HG03520 (cell line): ENCODE measurements around the gene ANKRD23.

Experiments
- ATAC-seq: cut with Tn5 transposase; IDR thresholded peaks from one replicate; pipeline ENCODE4 v1.9.1; 2021; ENCODE audit warnings: mild to moderate bottlenecking, moderate library complexity; ENCODE audit not compliant: unreplicated experiment

The ANKRD23 gene

GRCh38 chr2:96877631-96878092 lies 33.8 kb upstream of the ANKRD23 start:
- ATAC-seq, result no peak

- no peak for ATAC-seq
Measured at GRCh38 chr2:96877042-96877451, 33.2 kb upstream of the ANKRD23 start.

GRCh38 chr2:96876269-96877041 lies 32.6 kb upstream of the ANKRD23 start:
- ATAC-seq, result no peak

DNA sequence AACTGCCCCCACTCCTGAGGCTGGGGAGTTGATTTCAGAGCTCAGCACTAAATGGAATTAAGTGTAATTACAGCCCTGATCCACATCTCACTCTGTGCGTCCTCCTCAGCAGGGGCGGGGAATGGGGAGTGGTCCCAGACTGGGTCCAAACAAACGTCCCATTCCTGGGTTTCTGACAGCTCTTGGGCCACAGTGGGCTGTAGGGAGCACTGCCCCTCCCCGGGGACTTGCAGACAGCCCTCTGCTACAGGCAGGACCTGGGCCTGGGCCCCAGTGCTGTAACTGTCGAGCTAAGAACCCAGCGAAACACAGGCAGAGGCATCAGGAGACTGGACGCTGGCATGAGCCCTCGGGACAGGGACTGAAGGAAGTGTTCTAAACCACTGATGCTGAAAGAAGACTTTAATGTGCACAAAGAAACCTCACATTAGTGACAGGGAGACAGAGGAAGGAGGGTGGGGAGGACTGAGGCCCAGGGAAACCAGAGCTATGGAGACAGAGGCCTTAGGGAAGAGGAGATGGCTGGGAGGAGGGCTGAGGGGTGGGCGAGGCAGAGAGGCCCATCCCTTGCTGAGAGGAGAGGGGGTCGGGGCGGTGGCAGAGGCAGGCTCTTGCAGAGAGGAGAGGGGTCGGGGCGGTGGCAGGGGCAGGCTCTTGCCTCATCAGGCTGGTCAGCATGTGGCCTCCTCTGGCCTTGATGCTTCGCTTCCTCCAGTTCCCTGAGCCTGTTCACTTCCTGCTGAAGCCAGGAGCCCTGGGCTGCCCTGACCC lies 31.9 kb upstream of the ANKRD23 start:
- no peak for ATAC-seq

DNA sequence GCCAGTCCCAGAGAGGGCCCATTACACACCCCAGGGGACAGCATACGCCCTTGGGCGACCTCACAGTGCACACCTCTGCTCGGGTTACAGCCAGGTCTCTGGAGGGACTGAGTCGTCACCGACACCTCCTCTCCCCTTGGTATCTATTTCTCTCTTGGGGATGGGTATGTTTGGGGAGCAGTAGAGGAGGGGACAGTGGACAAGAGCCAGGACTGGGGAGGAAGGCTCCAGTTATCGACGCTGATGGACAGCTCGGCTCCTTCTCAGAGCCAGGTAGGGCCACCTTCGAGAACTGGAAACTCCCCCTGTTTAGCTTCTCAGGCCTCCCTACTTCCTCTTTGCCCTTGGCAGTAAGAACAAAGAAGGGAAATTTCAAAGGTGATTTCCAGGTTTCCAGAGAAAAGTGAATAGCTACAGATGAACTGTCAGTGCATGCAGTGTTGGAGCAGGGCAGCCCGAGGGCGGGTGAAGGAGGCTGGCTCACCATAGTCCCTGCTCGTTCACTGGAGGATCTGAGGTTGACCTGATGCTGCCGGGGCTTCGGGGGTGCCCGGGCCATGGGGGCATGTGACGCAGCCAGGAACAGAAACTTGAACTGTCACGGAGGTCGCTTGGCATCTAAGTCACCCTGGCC lies 30.5 kb upstream of the ANKRD23 start:
- no peak for ATAC-seq

DNA sequence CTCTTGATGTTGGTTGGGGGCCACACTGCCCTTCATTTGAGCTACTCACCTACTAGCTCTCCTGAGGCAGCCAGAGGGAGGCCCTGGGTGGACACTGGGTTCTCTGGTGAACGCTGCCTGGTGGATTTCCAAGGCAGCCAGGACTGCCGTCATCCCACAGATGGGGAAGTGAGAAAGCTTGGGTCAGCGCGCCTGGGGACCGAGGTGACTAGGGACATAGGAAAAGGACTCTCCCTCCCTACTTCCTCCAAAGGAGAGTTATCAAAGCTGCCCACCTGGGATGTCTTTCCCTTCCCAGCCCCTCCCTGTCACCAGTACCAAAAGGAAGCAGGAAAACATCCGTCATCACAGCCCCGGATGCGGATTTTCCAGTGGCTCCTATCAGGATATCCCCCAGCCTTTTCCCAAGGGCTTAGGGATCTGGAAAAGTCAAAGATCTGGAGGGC lies 29.9 kb upstream of the ANKRD23 start:
- no peak for ATAC-seq

- ATAC-seq, result no peak
Measured at GRCh38 chr2:96872591-96873349, 28.9 kb upstream of the ANKRD23 start.

DNA sequence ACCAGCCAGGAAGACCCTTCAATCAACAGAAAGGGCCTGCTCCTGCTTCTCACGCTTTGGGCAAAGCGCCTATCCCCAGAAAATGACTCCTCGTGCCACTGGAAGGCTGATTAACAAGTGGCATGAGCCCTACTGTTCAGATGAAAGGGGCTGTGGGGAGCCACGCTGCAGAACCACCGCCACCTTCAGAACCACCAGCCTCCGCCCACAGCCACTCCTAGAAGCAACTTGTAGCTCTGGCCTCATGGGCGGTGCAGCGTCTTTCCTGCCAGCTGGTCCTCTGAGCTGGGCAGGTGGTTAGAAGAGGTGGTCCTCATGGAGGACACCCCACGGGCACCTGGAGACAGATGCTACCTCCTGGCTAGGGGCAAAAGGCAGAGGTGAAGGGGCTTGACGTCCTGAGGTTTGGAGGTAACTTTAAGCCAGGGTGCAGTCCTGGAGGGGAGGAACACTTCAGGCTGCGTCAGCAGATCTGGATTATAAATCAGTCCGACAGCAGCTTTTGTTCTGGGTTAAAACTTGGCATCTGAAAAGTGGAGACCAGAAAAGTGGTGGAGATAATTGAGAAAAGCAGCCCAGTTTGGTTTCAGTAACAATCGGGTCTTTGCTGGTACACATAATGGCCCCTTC lies 26.9 kb upstream of the ANKRD23 start:
- ATAC-seq, result no peak

DNA sequence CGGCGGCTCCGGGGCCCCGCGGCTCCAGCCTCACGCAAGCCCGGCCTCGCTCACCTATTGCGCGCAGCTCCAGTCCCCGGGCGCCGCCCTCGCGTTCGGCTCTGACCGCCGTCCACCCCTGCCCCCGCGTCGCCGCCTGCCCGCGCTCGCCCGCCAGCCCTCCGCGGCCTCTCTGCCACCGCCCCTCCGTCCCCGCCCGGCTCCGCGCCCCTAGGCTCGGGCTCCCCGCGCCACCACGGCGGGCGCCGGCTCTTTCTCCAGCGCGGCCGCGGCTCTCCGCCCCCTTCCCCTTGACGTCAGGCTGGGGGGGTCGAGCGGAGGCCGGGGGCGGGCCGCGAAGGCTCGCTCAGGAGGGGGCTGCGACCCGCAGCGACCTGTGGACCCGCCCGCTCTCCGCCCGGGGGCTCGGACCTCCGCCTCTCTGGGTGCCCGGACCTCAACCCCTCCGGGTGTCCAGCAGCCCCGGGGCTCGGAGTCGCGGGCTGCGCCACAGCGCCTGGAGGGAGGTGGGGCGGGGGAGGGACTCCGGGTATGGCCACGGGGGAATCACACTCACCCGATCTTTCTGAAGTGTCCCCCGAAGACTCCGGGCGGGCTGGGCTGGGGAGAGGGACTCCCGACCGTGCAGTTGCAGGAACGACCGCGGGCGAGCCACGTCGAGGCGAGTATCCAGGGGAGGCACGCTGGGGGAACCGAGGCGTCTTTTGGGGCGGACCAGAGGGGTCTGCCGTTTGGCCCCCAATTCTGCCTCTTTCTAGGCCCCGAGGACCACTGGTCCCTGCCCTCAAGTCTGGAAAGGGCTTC lies 26.2 kb upstream of the ANKRD23 start, which contains the start of gene SEMA4C:
TSS of gene SEMA4C (minus strand) at position 259 of the 804 bp plus-strand sequence. CDS start 2,194 bp downstream, outside the sequence.
- no peak for ATAC-seq

DNA sequence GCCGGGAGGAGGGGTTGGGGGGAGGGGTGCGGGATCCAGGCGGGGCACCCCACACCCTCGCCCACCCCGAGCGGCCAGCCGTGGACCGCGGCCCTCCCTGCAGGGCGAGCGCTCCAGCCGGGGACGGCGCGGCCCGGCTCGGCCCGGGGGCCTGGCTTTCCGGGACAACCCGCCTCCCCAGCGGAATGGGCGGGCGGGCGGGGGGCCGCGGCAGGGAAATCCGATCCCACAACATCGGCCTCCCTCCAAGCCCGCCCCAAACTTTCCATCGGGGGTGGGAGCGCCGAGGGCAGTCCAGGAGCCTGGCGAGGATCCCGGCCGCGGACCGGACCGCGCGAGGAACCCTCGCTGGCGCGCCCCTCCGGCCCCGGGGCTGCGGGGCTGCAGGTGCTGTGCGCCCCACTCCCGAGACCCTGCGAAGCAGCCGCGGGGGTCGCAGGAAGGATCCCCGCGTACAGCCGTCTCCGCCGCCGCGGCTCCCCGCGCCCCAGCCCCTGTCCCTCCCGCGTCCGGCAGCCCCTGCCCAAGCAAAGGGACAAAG lies 25.5 kb upstream of the ANKRD23 start:
- ATAC-seq, result no peak

- no peak for ATAC-seq
Measured at GRCh38 chr2:96868555-96869280, 24.9 kb upstream of the ANKRD23 start.

DNA sequence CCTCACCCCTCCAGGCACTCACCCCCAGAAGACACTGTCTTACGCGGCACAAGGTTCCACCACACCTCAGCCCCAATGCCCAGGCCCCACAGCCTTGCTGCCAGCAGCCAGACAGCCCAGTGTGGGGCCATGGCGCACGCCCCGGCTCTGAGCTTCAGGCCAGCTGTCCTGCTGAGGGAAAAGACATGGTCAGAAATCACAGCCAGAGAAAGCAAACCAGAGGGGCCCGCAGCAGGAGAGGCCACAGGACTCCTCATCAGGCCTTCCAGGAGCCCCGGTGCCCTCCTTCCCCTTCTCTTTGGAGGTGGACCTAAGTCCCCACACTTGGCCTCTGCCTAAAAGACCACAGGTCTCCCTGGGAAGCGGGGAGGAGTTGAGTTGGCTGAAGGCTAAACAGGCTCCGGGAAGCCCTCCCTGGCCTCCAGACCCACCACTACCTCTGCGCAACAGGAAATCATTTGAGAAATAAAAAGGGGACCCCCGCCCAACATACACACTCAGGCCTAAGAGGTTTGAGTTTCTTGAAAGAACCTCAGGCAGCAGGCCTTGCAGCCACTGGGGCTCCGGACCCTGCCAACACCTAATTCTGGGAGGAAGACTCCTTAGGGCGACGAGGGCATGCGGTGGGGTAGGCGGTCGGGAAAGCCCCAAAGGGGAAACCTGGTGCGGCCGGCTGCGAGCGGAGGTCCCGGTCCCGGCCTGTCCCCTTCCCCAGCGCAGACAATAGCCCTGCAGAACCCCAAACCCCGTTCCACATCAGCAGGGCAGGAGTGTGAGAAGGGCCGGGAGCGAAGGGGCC lies 24.1 kb upstream of the ANKRD23 start:
- no peak for ATAC-seq

DNA sequence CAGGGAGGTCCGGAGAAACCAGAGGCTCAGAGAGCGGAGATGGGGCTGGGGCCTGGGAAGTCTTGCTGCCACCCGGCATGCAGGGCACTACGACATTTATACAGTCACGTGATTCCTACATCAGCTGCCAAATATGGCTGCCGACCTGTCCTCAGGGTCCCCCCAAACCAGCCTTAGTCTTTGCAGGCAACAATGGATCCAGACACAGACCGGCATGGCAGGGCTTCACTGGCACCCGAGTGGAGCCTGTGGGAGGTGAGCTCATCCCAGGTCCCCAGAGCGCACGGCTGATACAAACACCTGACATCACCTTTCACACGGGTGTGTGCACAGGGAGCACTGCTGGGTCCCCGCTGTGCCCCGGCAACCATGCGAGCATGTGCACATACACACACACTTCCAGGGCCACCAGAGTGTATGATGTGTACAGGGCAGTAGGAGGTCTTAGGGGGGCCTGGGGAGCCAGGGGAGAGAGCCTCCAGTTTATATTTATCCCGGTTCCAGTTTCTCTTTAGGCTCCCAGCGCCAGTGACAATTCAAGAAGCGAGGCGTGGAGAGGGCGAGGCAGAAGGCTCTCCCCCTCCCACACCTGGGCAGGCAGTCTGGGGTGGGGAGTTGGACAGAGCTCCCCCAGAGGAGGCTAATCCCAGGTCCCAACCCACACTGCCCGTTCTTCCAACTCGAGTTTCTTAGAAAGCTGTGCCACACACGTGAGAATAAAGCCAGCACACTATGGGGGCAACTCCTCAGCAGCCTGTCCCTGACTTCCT lies 23.4 kb upstream of the ANKRD23 start:
- ATAC-seq, result no peak

DNA sequence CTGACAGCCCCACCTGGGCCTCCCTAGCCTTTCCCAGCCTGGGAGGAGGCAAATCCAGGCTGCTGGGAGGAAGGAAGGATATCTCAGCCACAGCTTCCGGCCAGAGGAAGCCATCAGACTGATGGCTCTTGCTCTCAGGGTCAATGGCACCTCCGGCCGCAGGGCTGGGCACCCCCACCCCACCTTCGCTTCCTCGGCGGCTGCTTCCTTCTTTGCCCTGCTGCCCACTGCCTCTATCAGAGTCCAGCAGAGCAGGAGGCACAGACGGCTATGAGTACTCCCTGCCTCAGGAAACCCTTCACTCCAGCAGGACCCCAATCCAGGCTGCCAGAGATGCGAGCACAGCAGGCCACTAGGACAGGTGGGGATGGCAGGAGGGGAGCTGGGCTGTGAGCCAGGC lies 22.8 kb upstream of the ANKRD23 start:
- ATAC-seq, result no peak

GRCh38 chr2:96866149-96866548 lies 22.3 kb upstream of the ANKRD23 start:
- no peak for ATAC-seq

GRCh38 chr2:96865654-96866053 lies 21.8 kb upstream of the ANKRD23 start:
- ATAC-seq, result no peak
